SK-N-SH treated with all-trans-retinoic acid at 6 μM for 48 hours (cell line): Measurements from ENCODE around the gene CCDC59.
A peak's percentile ranks its signal among the peaks of the same experiment; 100 is the strongest.

Experiments used
- ATAC-seq: fragments of 200-7000 bp; cut with Tn5 transposase; 3 replicates; pipeline ENCODE4 v1.9.1; 2020; ENCODE audit warnings: mild to moderate bottlenecking, moderate library complexity
- ARNTL ChIP-seq: fragments of 450-650 bp; formaldehyde crosslinking; IDR thresholded peaks from 2 replicates; pipeline ENCODE4 v1.5.0; 2020; ENCODE audit warnings: low read depth, mild to moderate bottlenecking, moderate library complexity, borderline replicate concordance
- BACH2 ChIP-seq: fragments of 250-450 bp; sonication (Bioruptor Pico); IDR thresholded peaks from 2 replicates; pipeline ENCODE4 v1.9.0; 2021; ENCODE audit warnings: mild to moderate bottlenecking, borderline replicate concordance
- CREB5 ChIP-seq: fragments of 250-450 bp; sonication (Bioruptor Pico); IDR thresholded peaks from 2 replicates; pipeline ENCODE4 v1.5.1; 2020; ENCODE audit warnings: low read depth, mild to moderate bottlenecking, moderate library complexity
- CSRNP3 ChIP-seq: fragments of 250-450 bp; sonication (Bioruptor Pico); IDR thresholded peaks from 2 replicates; pipeline ENCODE4 v1.5.1; 2021; ENCODE audit warnings: mild to moderate bottlenecking, moderate library complexity
- ESRRG ChIP-seq: fragments of 250-450 bp; sonication (Bioruptor Pico); IDR thresholded peaks from 2 replicates; pipeline ENCODE4 v1.6.1; 2021; ENCODE audit warnings: mild to moderate bottlenecking
- ISL1 ChIP-seq: fragments of 250-450 bp; sonication (Bioruptor Pico); IDR thresholded peaks from 2 replicates; pipeline ENCODE4 v2.1.2; 2022; ENCODE audit warnings: mild to moderate bottlenecking, moderate library complexity
- OSR1 ChIP-seq: fragments of 250-450 bp; sonication (Bioruptor Pico); IDR thresholded peaks from 2 replicates; pipeline ENCODE4 v1.8.0; 2022; ENCODE audit warnings: moderate library complexity, mild to moderate bottlenecking, inconsistent platforms
- PATZ1 ChIP-seq: fragments of 250-450 bp; sonication (Bioruptor Pico); IDR thresholded peaks from 2 replicates; pipeline ENCODE4 v1.8.0; 2020; ENCODE audit warnings: mild to moderate bottlenecking, moderate library complexity, borderline replicate concordance
- POU6F1 ChIP-seq: fragments of 250-450 bp; sonication (Bioruptor Pico); IDR thresholded peaks from 2 replicates; pipeline ENCODE4 v1.8.0; 2021; ENCODE audit warnings: low read depth, mild to moderate bottlenecking, moderate library complexity, borderline replicate concordance
- RARB ChIP-seq: fragments of 250-450 bp; sonication (Bioruptor Pico); IDR thresholded peaks from 2 replicates; pipeline ENCODE4 v1.8.0; 2021; ENCODE audit warnings: mild to moderate bottlenecking, moderate library complexity
- SNAI2 ChIP-seq: fragments of 250-450 bp; sonication (Bioruptor Pico); IDR thresholded peaks from 2 replicates; pipeline ENCODE4 v1.5.0; 2020; ENCODE audit warnings: mild to moderate bottlenecking, moderate library complexity
- TCF4 ChIP-seq: fragments of 250-450 bp; sonication (Bioruptor Pico); IDR thresholded peaks from 2 replicates; pipeline ENCODE4 v1.8.0; 2021; ENCODE audit warnings: mild to moderate bottlenecking, moderate library complexity, borderline replicate concordance
- TOX ChIP-seq: fragments of 250-450 bp; sonication (Bioruptor Pico); IDR thresholded peaks from 2 replicates; pipeline ENCODE4 v1.8.0; 2021; ENCODE audit warnings: mild to moderate bottlenecking, moderate library complexity, borderline replicate concordance
- TSHZ2 ChIP-seq: fragments of 250-450 bp; sonication (Bioruptor Pico); IDR thresholded peaks from 2 replicates; pipeline ENCODE4 v1.5.0; 2020; ENCODE audit warnings: mild to moderate bottlenecking, moderate library complexity
- ZC3H10 ChIP-seq: fragments of 250-450 bp; sonication (Bioruptor Pico); IDR thresholded peaks from 2 replicates; pipeline ENCODE4 v1.5.1; 2021; ENCODE audit warnings: mild to moderate bottlenecking, moderate library complexity
- ZFP30 ChIP-seq: fragments of 450-650 bp; formaldehyde crosslinking; IDR thresholded peaks from 2 replicates; pipeline ENCODE4 v1.5.0; 2022; ENCODE audit warnings: mild to moderate bottlenecking, moderate library complexity
- ZNF70 ChIP-seq: fragments of 450-650 bp; formaldehyde crosslinking; IDR thresholded peaks from 2 replicates; pipeline ENCODE4 v1.5.0; 2020; ENCODE audit warnings: mild to moderate bottlenecking, moderate library complexity

CCDC59 gene

GRCh38 chr12:82327861-82328260 lies 30.3 kb downstream of the CCDC59 start:
- ATAC-seq, result no peak

GRCh38 chr12:82326905-82327503 lies 31.2 kb downstream of the CCDC59 start:
- peak; percentile 61; the same call in 2 of the 3 replicates for ATAC-seq
- TF ChIP-seq ZC3H10, result no peak
- no peak for TF ChIP-seq PATZ1 (CRISPR knock-in tag)
- TF ChIP-seq ARNTL (CRISPR knock-in tag), result no peak
- no peak for TF ChIP-seq ESRRG (CRISPR knock-in tag)
- no peak for TF ChIP-seq ZNF70 (CRISPR knock-in tag)
- no peak for TF ChIP-seq RARB (CRISPR knock-in tag)
- no peak for TF ChIP-seq ZFP30 (CRISPR knock-in tag)
- TF ChIP-seq OSR1 (CRISPR knock-in tag), result no peak
- no peak for TF ChIP-seq SNAI2 (CRISPR knock-in tag)
- no peak for TF ChIP-seq BACH2
- TF ChIP-seq CSRNP3 (CRISPR knock-in tag), result no peak
- no peak for TF ChIP-seq TCF4 (CRISPR knock-in tag)
- no peak for TF ChIP-seq ISL1 (CRISPR knock-in tag)
- no peak for TF ChIP-seq TSHZ2 (CRISPR knock-in tag)
- TF ChIP-seq TOX (CRISPR knock-in tag), result no peak

More at GRCh38 chr12:82327861-82328260, 30.3 kb downstream of the CCDC59 start:
- TF ChIP-seq RARB (CRISPR knock-in tag) (no peak), POU6F1 (no peak), ZC3H10 (no peak), TOX (CRISPR knock-in tag) (no peak), CREB5 (no peak), OSR1 (CRISPR knock-in tag) (no peak), CSRNP3 (CRISPR knock-in tag) (no peak), PATZ1 (CRISPR knock-in tag) (no peak), ARNTL (CRISPR knock-in tag) (no peak)
